Measurements from ENCODE around the gene SYNGR3.
"Not testable (repeated sequence)": the region's sequence is repeated elsewhere in the genome, so short reads cannot be mapped to it uniquely, and the experiment has no call there.

SYNGR3 gene

DNA sequence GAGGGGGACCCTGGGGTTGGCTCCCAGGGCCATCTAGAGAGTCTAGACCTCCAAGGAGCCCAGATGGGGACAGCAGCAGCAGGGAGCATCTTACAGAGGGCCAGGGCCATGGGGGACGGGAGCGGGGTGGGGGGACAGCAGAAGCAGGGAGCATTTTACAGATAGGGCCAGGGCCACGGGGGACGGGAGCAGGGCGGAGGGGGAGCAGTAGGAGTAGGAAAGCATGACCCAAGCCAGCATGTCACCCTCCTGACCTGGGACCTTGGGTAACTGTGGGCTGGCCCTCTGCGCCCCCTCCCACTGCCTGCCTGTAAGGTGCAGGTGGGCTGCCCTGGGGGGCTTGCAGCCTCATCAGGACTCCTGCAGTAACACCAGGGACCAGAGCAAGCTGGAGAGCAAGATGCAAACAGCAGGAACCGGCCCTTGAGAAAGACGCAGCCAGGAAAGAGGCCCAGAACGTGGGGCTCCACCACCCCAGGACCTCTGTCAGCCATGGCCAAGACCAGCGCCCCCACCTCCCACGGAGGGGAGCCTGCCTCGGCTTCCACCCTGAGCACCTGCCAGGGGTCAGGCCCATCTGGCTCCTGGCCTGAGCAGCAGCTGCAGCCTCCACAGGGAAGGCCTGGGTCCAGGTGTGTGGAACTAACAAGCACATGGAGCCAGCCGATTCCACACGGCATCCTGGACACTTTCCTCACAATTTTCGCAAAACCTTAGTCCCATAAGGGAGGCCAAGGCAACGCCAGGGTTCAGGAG is 17.5 kb downstream of the SYNGR3 start:
- DNase-seq (ENCODE audit: insufficient read length, low spot score) (no peak), FAIRE-seq (no peak)
- no peak for TF ChIP-seq POLR2AphosphoS5 (IDR thresholded peaks at IDR 0.05; ENCODE audit: low read depth, low read length)
- no peak for TF ChIP-seq POLR2A (IDR thresholded peaks at IDR 0.05; ENCODE audit: low read depth, low read length)
- no peak for TF ChIP-seq TAF1 (IDR thresholded peaks at IDR 0.05; ENCODE audit: low read depth, low read length)
- no peak for TF ChIP-seq POU2F2 (IDR thresholded peaks at IDR 0.05; ENCODE audit: low read depth, low read length)
- no peak for TF ChIP-seq SPI1 (IDR thresholded peaks at IDR 0.05; ENCODE audit: low read depth, low read length)
- no peak for TF ChIP-seq PAX5 (IDR thresholded peaks at IDR 0.05; ENCODE audit: insufficient read depth, low read length, severe bottlenecking)

DNA sequence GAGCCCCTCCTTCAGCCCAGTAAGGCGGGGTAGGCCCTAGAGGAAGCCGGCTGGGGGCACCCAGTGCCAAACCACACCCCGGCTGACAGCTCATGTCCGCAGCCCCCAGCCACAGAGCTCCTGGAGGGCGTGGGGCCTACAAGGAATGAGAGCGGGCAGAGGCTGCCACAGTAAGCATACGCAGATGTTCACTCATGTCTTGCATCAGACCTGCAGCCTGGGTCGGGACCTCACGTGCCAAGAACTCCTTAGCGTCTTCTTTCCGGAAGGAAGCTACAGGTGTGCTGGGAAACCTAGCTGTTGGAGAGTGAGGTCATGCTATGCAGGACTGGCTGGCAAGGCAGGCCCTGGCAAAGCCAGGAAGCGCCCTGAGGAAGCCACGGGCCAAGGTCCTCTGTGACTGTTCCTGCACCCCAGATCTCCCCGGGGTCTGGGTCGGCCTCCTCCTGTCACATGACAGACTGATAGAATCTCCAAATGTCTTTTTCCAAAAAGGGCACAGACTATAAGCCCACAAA is 18.3 kb downstream of the SYNGR3 start:
- FAIRE-seq = peak; percentile 58
- DNase-seq (ENCODE audit: insufficient read length, low spot score) = no peak

DNA sequence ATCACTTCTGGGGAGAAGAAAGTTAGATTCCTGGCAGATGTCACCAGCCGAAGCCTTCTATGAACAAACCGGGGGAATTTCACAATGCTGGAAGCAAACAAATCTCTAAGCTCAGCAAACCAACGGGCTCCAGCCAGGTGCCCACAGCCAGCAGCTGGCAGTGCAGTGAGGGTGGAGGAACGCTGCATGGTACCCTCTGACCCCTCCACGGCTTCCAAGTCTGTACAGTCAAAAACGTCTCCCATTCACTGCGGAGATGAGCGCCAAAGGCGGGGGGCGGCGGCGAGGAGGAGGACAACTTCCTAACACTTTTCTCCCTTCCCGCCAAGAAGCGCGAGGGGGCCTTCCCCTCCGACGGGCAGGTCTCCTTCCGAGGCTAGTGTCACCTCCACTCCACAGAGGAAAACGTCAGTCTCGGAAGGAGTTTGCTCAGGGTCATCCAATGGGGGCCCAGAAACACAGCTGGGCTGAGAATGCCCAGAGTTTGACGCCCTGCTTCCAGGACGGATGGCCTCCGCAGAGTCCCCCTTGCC is 18.9 kb downstream of the SYNGR3 start:
- no peak for TF ChIP-seq SPI1 (IDR thresholded peaks at IDR 0.05; ENCODE audit: low read depth, low read length)
- TF ChIP-seq POU2F2 (IDR thresholded peaks at IDR 0.05; ENCODE audit: low read depth, low read length) = no peak
- TF ChIP-seq POLR2A (IDR thresholded peaks at IDR 0.05; ENCODE audit: low read depth, low read length) = no peak
- no peak for TF ChIP-seq POLR2AphosphoS5 (IDR thresholded peaks at IDR 0.05; ENCODE audit: low read depth, low read length)
- no peak for TF ChIP-seq PAX5 (IDR thresholded peaks at IDR 0.05; ENCODE audit: insufficient read depth, low read length, severe bottlenecking)
- TF ChIP-seq TAF1 (IDR thresholded peaks at IDR 0.05; ENCODE audit: low read depth, low read length) = no peak
- DNase-seq (ENCODE audit: insufficient read length, low spot score) (no peak), FAIRE-seq (peak; percentile 58)

More for the DNA sequence above, 18.3 kb downstream of the SYNGR3 start:
- TF ChIP-seq POU2F2 (IDR thresholded peaks at IDR 0.05; ENCODE audit: low read depth, low read length) = peak; percentile 46; the same call in 1 of the 2 replicates
- peak; percentile 39; the same call in 1 of the 2 replicates for TF ChIP-seq POLR2AphosphoS5 (IDR thresholded peaks at IDR 0.05; ENCODE audit: low read depth, low read length)
- 0 out of 2 replicates have a peak, but pooled peaks have one; percentile 31 for TF ChIP-seq POLR2A (IDR thresholded peaks at IDR 0.05; ENCODE audit: low read depth, low read length)
- TF ChIP-seq PAX5 (IDR thresholded peaks at IDR 0.05; ENCODE audit: insufficient read depth, low read length, severe bottlenecking) = no peak

DNA sequence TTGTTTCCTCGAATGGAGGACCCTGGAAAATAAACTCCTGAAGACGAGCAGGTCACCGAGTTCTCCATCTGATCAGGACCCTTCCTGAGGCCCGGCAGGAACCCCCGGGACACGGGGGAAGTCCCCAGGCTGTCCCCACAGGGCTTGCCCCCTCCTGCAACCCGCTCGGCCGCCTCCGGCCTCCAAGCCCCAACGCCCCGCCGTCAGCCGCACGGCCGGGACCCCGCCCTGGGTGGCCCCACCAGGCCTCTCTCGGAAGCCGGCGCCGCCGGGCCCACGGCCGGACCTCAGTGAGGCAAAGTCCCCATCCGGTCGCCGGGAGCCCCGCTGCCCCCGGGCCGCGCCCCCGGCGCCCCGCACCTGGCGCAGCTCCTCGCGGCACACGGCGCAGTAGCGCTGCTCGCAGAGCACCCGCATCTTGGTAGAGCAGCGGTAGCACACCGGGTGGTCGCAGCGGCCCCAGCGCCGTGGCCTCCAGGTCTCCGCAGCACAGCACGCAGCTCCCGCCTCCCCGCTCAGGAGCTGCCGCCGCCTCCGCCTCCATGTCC is 19.5 kb downstream of the SYNGR3 start:
- FAIRE-seq (no peak), DNase-seq (ENCODE audit: insufficient read length, low spot score) (no peak)
- TF ChIP-seq POU2F2 (IDR thresholded peaks at IDR 0.05; ENCODE audit: low read depth, low read length) (no peak), POLR2AphosphoS5 (IDR thresholded peaks at IDR 0.05; ENCODE audit: low read depth, low read length) (no peak; the same call in 1 of the 2 replicates), SPI1 (IDR thresholded peaks at IDR 0.05; ENCODE audit: low read depth, low read length) (no peak), POLR2A (IDR thresholded peaks at IDR 0.05; ENCODE audit: low read depth, low read length) (no peak; the same call in 1 of the 2 replicates), TAF1 (IDR thresholded peaks at IDR 0.05; ENCODE audit: low read depth, low read length) (no peak), PAX5 (IDR thresholded peaks at IDR 0.05; ENCODE audit: insufficient read depth, low read length, severe bottlenecking) (no peak)

DNA sequence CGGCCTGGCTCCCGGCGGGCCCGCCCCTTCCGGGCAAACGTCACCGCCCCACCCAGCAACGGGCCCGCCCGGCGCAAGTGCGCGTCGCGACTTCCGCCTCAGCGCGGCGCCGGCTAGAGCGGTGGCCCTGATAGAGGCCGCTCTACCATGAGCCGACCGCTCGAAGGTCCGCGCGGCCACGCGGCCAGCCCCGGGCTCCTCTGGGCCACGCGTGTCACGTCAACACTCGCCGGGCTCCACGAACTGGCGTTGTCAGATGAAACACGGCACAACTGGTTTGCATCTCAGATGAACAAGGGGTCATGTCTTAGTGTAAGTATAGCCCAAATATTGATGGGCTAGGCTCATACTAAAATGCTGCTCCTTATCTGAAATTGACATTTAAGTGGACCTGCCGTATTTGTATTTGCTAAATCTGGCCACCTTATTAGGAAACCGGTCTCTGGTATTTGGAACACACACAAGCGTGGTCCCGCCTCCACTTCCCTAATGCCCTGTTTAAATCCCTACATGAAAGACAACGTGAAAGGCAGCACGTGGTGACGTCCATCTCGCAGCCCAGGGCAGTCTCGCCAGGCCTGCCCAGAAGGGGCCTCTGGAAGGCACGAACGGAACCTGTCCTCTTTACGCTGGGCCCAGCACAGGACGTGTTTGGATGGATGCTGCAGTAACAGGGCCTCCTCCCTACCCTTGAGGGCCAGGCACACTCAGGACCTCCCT is 20.2 kb downstream of the SYNGR3 start, which contains the start of gene ZNF598:
Gene ZNF598 (minus strand): TSS at position 31 of the 720 bp plus-strand sequence.
- peak; percentile 82 for TF ChIP-seq POLR2AphosphoS5 (IDR thresholded peaks at IDR 0.05; ENCODE audit: low read depth, low read length)
- TF ChIP-seq POLR2A (IDR thresholded peaks at IDR 0.05; ENCODE audit: low read depth, low read length) = peak; percentile 87
- TF ChIP-seq TAF1 (IDR thresholded peaks at IDR 0.05; ENCODE audit: low read depth, low read length) = peak; percentile 50
- TF ChIP-seq SPI1 (IDR thresholded peaks at IDR 0.05; ENCODE audit: low read depth, low read length) = peak; percentile 56
- no peak for TF ChIP-seq PAX5 (IDR thresholded peaks at IDR 0.05; ENCODE audit: insufficient read depth, low read length, severe bottlenecking)
- peak; percentile 52 for TF ChIP-seq POU2F2 (IDR thresholded peaks at IDR 0.05; ENCODE audit: low read depth, low read length)
- DNase-seq (ENCODE audit: insufficient read length, low spot score) (peak; percentile 97), FAIRE-seq (peak; percentile 98)

DNA sequence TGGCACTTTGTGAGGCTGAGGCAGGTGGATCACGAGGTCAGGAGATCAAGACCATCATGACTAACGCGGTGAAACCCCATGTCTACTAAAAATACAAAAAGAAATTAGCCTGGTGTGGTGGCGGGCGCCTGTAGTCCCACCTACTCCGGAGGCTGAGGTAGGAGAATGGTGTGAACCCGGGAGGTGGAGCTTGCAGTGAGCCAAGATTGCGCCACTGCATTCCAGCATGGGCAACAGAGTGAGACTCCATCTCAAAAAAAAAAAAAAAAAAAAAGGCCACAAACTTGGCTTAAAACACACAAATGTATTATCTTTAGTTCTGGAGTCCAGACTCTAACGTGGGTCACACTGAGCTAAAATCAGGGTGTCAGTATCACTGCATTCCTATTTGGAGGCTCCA is 22.0 kb downstream of the SYNGR3 start:
- not testable (repeated sequence) for DNase-seq (ENCODE audit: insufficient read length, low spot score); FAIRE-seq

DNA sequence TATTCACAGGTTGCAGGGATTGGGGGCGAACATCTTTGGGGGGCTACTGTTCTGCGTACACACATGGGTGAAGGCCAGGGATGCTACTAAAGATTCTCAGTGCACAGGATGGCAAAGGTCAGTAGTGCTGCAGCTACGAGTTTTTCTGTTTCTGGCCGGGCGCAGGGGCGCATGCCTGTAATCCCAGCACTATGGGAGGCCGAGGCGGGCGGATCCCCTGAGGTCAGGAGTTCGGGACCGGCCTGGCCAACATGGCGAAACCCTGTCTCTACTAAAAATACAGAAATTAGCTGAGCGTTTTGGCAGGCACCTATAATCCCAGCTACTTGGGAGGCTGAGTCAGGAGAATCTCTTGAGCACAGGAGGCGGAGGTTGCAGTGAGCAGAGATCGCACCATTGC is 23.8 kb downstream of the SYNGR3 start:
- TF ChIP-seq SPI1 (IDR thresholded peaks at IDR 0.05; ENCODE audit: low read depth, low read length) (no peak), PAX5 (IDR thresholded peaks at IDR 0.05; ENCODE audit: insufficient read depth, low read length, severe bottlenecking) (no peak), POU2F2 (IDR thresholded peaks at IDR 0.05; ENCODE audit: low read depth, low read length) (no peak), TAF1 (IDR thresholded peaks at IDR 0.05; ENCODE audit: low read depth, low read length) (no peak), POLR2A (IDR thresholded peaks at IDR 0.05; ENCODE audit: low read depth, low read length) (no peak), POLR2AphosphoS5 (IDR thresholded peaks at IDR 0.05; ENCODE audit: low read depth, low read length) (no peak)
- DNase-seq (ENCODE audit: insufficient read length, low spot score) (no peak), FAIRE-seq (no peak)

DNA sequence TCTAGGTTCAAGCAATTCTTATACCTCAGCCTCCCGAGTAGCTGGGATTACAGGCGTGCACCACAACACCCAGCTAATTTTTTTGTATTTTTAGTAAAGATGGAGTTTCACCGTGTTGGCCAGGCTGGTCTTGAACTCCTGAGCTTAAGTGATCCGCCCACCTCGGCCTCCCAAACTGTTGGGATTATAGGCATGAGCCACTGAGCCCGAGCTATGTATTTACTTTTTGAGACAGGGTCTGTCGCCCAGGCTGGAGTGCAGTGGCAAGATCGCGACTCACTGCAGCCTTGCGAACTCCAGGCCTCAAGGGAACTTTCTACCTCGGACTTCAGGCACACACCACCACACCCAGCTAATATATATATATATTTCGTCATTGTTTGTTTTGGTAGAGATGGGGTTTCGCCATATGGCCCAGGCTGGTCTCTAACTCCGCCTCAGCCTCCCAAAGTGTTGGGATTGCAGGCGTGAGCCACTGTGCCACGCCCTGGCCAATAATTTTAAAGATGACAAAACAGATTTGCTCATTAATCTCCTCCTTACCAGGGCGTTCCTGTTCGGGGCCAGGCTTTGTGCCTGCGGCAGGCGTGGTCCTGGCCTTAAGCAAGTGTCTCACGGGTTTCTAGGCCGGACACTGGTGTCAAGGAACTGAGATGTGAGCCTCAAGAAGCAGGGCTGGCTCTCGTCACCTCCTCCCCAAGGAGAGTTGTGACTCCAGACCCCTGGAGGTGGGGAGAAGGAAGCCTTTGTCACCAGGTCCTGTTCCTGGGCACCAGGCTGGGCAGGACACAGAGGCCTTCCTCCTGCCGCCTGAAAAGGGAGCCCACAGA is 25.6 kb downstream of the SYNGR3 start:
- TF ChIP-seq POLR2A (IDR thresholded peaks at IDR 0.05; ENCODE audit: low read depth, low read length) = no peak
- TF ChIP-seq TAF1 (IDR thresholded peaks at IDR 0.05; ENCODE audit: low read depth, low read length) = no peak
- no peak for TF ChIP-seq POU2F2 (IDR thresholded peaks at IDR 0.05; ENCODE audit: low read depth, low read length)
- no peak for TF ChIP-seq SPI1 (IDR thresholded peaks at IDR 0.05; ENCODE audit: low read depth, low read length)
- TF ChIP-seq POLR2AphosphoS5 (IDR thresholded peaks at IDR 0.05; ENCODE audit: low read depth, low read length) = no peak
- no peak for TF ChIP-seq PAX5 (IDR thresholded peaks at IDR 0.05; ENCODE audit: insufficient read depth, low read length, severe bottlenecking)
- no peak for DNase-seq (ENCODE audit: insufficient read length, low spot score)
- no peak for FAIRE-seq

Data from GM12891 (cell line).